HG03025 (cell line): ENCODE results near the gene EIF4B.
"Not testable (repeated sequence)": the region's sequence is repeated elsewhere in the genome, so short reads cannot be mapped to it uniquely, and the experiment has no call there.

ENCODE experiments used
- ATAC-seq: cut with Tn5 transposase; IDR thresholded peaks from one replicate; pipeline ENCODE4 v1.9.1; 2021; ENCODE audit warnings: mild to moderate bottlenecking, moderate library complexity; ENCODE audit not compliant: unreplicated experiment, low FRiP score

EIF4B gene, protein sequence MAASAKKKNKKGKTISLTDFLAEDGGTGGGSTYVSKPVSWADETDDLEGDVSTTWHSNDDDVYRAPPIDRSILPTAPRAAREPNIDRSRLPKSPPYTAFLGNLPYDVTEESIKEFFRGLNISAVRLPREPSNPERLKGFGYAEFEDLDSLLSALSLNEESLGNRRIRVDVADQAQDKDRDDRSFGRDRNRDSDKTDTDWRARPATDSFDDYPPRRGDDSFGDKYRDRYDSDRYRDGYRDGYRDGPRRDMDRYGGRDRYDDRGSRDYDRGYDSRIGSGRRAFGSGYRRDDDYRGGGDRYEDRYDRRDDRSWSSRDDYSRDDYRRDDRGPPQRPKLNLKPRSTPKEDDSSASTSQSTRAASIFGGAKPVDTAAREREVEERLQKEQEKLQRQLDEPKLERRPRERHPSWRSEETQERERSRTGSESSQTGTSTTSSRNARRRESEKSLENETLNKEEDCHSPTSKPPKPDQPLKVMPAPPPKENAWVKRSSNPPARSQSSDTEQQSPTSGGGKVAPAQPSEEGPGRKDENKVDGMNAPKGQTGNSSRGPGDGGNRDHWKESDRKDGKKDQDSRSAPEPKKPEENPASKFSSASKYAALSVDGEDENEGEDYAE

GRCh38 chr12:53005986-53006809, at the start of gene EIF4B:
Gene EIF4B (plus strand): TSS chr12:53006456. CDS start chr12:53006484, 28 bp downstream.
- peak; percentile 88 for ATAC-seq

DNA sequence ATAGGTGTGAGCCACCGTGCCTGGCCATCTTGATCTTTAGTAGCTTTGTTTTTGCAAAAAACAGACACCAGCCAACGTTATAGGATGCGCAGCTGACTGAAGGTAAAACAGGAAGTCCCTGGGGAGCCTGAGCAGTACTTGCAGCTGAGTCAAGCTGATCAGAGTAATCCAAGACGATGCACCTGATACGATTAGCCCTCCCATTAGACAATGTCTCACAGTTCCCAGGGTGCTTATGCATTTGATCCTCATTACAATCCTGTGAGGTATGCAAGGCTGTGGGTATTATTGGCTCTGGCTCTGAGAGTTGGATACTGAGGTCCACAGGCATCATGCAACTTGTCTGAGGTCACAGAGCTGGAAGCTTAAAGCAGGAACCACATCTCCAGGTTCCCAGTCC, 49.3 kb upstream of the EIF4B start:
- ATAC-seq: no peak

GRCh38 chr12:52964556-52965336, 41.5 kb upstream of the EIF4B start:
- no peak for ATAC-seq

GRCh38 chr12:52965337-52965731, 40.9 kb upstream of the EIF4B start:
- no peak for ATAC-seq

DNA sequence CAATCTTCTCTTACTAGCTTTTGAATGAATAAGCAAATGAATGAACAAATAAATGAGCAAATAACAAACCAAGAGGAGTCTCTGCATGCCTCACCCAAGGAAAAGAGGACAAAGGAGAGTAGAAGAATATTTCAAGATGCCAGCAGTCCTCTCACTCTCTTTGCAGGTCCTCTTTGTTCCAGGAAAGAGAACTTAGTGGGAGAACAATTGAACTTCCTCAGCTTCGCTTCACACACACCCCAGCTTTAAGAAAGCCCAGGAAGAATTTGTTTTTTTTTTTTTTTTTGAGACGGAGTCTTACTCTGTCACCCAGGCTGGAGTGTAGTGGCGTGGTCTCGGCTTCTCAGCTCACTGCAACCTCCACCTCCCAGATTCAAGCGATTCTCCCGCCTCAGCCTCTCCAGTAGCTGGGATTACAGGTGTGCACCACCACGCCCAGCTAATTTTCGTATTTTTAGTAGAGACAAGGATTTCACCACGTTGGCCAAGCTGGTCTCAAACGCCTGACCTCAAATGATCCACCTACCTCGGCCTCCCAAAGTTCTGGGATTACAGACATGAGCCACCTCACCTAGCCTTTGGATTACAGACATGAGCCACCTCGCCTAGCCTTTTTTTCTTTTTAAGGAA, 37.0 kb upstream of the EIF4B start:
- ATAC-seq: no peak

- ATAC-seq: no peak
Observed at GRCh38 chr12:52969828-52970569, 36.3 kb upstream of the EIF4B start.

DNA sequence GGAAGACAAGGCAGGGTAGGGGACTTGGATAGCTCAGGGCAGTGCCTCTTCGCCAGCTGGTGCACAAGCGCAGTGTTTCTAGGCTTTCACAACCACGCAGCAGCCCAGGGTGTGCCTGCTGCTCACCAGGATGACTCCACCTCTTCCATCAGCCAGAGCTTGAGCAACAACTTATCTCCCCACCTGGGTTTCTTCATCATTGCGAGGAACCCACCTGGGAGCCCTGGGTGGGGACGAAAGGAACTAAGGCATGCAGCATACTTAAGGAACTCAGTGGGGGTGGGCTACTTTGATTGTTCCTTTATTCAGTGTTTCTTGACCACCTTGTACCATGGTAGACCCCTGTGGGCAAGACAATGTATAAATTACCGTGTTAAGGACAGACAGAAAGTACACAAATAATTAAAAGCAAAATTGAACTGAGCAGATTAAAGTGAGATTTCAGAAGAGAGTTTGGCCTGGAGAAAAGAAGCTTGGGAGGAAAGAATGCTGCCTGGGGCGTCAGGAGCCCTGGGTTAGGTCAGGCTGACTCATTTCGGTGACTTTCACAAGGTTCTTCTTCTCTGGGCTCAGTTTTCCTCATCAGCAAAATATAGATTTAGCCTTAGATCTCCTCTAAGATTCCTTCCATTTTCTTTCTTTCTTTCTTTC, 34.5 kb upstream of the EIF4B start:
- no peak for ATAC-seq

- no peak for ATAC-seq
Observed at GRCh38 chr12:52975204-52975603, 31.1 kb upstream of the EIF4B start.

DNA sequence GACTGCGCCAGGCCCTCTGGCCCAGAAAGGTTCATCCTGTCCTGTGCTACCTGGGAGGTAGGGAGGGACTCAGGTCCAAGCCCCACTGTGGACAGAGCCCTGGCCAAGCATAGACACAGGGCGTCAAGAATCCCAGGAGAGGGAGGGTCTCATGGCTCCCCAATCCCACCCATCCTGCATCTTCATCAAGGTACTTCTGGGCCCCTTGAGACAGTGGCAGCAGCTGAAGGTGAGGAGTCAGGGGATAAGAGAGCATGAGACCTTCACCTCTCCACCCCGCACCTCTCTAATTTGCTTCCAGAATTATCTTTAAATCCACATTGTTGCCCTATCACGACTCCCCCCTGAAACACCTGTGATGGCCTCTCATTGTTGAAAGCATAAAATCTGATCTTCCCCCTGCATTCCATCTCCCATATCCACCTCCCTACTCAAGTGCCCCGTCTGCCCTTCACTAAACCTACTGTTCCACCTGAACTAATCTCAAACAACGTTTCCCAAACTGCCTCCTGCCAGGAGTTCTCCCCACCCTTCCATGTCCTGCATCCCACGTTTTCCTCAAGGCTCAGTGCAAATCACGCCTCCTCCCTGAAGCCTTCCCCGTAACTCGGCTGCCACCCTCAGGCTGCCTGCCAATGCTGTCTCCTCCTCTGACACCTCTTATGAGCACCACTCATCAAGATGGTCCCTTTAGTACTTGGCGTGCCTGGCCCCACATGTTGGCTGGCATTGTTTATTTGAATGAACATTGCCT, 30.3 kb upstream of the EIF4B start:
- no peak for ATAC-seq

DNA sequence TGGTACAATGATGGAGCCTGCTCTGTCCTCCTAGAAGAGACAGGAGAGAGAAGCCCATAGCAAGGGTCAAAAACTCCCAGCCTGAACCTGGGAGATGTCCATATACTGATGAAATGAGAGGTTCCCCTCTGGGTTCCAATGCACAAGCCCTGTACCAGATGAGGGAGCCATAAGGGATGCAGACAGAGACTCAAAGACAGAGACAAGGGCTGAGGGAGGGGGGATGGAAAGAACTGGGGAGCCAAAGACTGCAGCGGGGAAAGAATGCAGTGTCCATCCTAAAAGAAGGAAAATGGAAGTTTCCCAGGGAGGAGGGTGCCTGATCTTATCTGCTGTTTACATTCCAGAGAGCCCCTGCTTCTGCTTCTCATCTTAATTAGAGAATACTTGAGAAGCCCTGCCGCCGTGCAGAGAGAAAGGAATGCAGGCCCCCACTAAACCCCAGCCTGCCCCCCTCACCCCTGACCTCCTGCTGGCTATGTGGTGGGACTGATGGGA, 29.6 kb upstream of the EIF4B start:
- no peak for ATAC-seq

DNA sequence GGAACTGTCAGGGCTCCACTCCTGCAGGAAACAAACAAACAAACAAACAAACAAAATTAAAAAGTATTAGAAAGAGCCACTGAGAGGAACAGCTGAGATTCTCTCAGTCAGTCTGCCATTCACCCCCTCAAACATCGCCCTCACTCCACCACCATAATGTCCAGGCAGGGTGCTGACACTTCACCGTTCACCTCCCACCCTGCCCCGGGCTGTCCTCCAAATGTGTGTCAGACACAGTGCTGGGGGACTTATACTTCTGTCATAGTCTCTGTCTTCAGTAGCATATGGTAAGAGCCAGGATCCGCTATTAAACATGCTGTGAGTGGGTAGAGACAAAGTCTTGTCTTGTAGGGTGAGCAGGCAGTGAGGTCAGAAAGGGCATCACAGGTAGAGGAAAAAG, 29.1 kb upstream of the EIF4B start:
- no peak for ATAC-seq

DNA sequence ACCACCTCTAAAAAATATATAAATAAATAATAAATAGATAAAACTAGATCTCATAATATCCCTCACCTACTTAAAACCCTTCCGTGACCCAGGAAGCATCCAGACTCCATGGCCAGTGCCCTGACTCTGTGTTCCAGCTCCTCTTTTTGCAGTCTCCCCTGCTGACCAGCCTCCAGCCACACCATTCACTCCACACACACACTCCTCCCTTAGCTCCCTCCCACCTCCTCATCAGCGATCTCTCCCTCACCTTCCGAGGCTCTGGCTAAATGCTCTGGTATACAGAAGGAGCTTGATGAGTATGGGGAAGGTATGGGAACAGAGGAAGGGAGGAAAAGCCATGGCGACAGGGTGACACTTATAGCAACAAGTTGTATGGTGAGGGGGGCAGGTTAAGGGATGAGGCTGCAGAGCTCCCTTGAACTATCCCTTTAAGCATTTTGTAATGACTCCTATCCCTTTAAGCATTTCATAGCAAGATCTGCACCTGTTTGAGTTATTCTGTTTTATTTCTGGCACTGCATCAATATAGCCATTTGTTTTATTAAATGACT, 26.1 kb upstream of the EIF4B start:
- ATAC-seq: no peak

GRCh38 chr12:52980650-52981423, 25.4 kb upstream of the EIF4B start:
- ATAC-seq: no peak

- ATAC-seq: no peak
Observed at GRCh38 chr12:52984136-52984535, 22.1 kb upstream of the EIF4B start.

GRCh38 chr12:52988898-52989297, 17.4 kb upstream of the EIF4B start:
- no peak for ATAC-seq

- no peak for ATAC-seq
Observed at GRCh38 chr12:52990206-52990605, 16.1 kb upstream of the EIF4B start.

DNA sequence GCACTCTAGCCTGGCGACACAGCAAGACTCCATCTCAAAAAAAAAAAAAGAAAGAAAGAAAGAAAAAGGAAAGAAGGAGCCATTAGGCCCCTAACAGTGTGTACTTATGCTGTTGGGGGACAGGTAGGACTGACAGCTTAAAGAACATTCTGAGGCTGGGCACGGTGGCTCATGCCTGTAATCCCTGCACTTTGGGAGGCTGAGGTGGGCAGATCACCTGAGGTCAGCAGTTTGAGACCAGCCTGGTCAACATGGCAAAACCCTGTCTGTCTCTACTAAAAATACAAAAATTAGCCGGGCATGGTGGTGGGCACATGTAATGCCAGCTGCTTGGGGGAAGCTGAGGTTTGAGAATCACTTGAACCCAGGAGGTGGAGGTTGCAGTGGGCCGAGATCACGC, 14.0 kb upstream of the EIF4B start:
- not testable (repeated sequence) for ATAC-seq
